Measurements from ENCODE around the gene ARMC6. TPM values are rescaled to one million over a fixed set of nuclear protein-coding genes. Genes with fewer than 3 reads are reported as not detected.

Gene ARMC6
- total RNA-seq, 1 experiment from 2014 or later: 48.6 TPM

- peak overlapping the region; percentile 77 for H3K4me3 ChIP-seq
- H3K27ac ChIP-seq: peak overlapping the region; percentile 48; the same call in 1 of the 2 replicates
- H3K9me3 ChIP-seq (replicated peaks): no peaks in the 10 kb centered on the region; the same call in 1 of the 2 replicates
- DNase-seq: peak; percentile 95 to 96
- peaks cover 24% of the 10 kb centered on the region for H3K36me3 ChIP-seq
- no peaks in the 10 kb centered on the region for H3K4me1 ChIP-seq
- H3K27me3 ChIP-seq: no peaks in the 10 kb centered on the region
Observed at GRCh38 chr19:19032420-19033175, 805 bp upstream of the ARMC6 start.

GRCh38 chr19:19033176-19033425, 302 bp upstream of the ARMC6 start:
- H3K36me3 ChIP-seq: peaks cover 24% of the 10 kb centered on the region
- peak overlapping the region; percentile 77 for H3K4me3 ChIP-seq
- H3K27me3 ChIP-seq: no peaks in the 10 kb centered on the region
- no peaks in the 10 kb centered on the region; the same call in 1 of the 2 replicates for H3K9me3 ChIP-seq (replicated peaks)
- DNase-seq: no peak
- H3K27ac ChIP-seq: peak overlapping the region; percentile 48; the same call in 1 of the 2 replicates
- no peaks in the 10 kb centered on the region for H3K4me1 ChIP-seq

- peak overlapping the region; percentile 75 for H3K27ac ChIP-seq
- peak overlapping the region; percentile 77 for H3K4me3 ChIP-seq
- H3K27me3 ChIP-seq: no peaks in the 10 kb centered on the region
- no peaks in the 10 kb centered on the region; the same call in 1 of the 2 replicates for H3K9me3 ChIP-seq (replicated peaks)
- no peaks in the 10 kb centered on the region for H3K4me1 ChIP-seq
- H3K36me3 ChIP-seq: peaks cover 29% of the 10 kb centered on the region
- DNase-seq: peak; percentile 76
Observed at GRCh38 chr19:19034204-19034624, 811 bp downstream of the ARMC6 start.

GRCh38 chr19:19039901-19040300, 6.5 kb downstream of the ARMC6 start:
- Histone ChIP-seq H3K4me1 (no peaks in the 10 kb centered on the region), H3K9me3 (replicated peaks) (no peaks in the 10 kb centered on the region; the same call in 1 of the 2 replicates), H3K27ac (no peak overlapping the region), H3K27me3 (no peaks in the 10 kb centered on the region), H3K36me3 (peaks cover 33% of the 10 kb centered on the region), H3K4me3 (no peak overlapping the region)
- no peak for DNase-seq

- Histone ChIP-seq H3K27me3 (no peaks in the 10 kb centered on the region), H3K36me3 (peaks cover 33% of the 10 kb centered on the region), H3K9me3 (replicated peaks) (no peaks in the 10 kb centered on the region; the same call in 1 of the 2 replicates), H3K27ac (no peak overlapping the region), H3K4me1 (no peaks in the 10 kb centered on the region), H3K4me3 (no peak overlapping the region)
- no peak for DNase-seq
Observed at GRCh38 chr19:19040417-19040816, 7.0 kb downstream of the ARMC6 start.

GRCh38 chr19:19042732-19043280, 9.4 kb downstream of the ARMC6 start:
- Histone ChIP-seq H3K36me3 (peaks cover 27% of the 10 kb centered on the region), H3K4me3 (no peak overlapping the region), H3K9me3 (replicated peaks) (no peaks in the 10 kb centered on the region; the same call in 1 of the 2 replicates), H3K27ac (no peak overlapping the region), H3K4me1 (no peaks in the 10 kb centered on the region), H3K27me3 (no peaks in the 10 kb centered on the region)
- DNase-seq: no peak

GRCh38 chr19:19043481-19043880, 10.1 kb downstream of the ARMC6 start:
- no peak overlapping the region for H3K4me3 ChIP-seq
- no peak for DNase-seq

GRCh38 chr19:19043881-19044280, 10.5 kb downstream of the ARMC6 start:
- H3K4me1 ChIP-seq: no peaks in the 10 kb centered on the region
- no peak overlapping the region for H3K4me3 ChIP-seq
- DNase-seq: no peak
- H3K27ac ChIP-seq: no peak overlapping the region
- H3K9me3 ChIP-seq (replicated peaks): no peaks in the 10 kb centered on the region
- peaks cover 17% of the 10 kb centered on the region; the same call in 1 of the 2 replicates for H3K36me3 ChIP-seq
- H3K27me3 ChIP-seq: no peaks in the 10 kb centered on the region

More at GRCh38 chr19:19043481-19043880, 10.1 kb downstream of the ARMC6 start:
- no peaks in the 10 kb centered on the region for H3K4me1 ChIP-seq
- H3K9me3 ChIP-seq (replicated peaks): no peaks in the 10 kb centered on the region
- no peak overlapping the region for H3K27ac ChIP-seq
- peaks cover 20% of the 10 kb centered on the region for H3K36me3 ChIP-seq
- no peaks in the 10 kb centered on the region for H3K27me3 ChIP-seq

GRCh38 chr19:19049406-19049805, 16.0 kb downstream of the ARMC6 start:
- Histone ChIP-seq H3K36me3 (peaks cover 28% of the 10 kb centered on the region), H3K9me3 (replicated peaks) (no peaks in the 10 kb centered on the region), H3K4me3 (no peak overlapping the region), H3K27me3 (no peaks in the 10 kb centered on the region), H3K27ac (no peak overlapping the region), H3K4me1 (no peaks in the 10 kb centered on the region)
- no peak for DNase-seq

GRCh38 chr19:19050104-19050503, 16.7 kb downstream of the ARMC6 start:
- DNase-seq: no peak
- H3K36me3 ChIP-seq: peaks cover 30% of the 10 kb centered on the region
- no peaks in the 10 kb centered on the region for H3K4me1 ChIP-seq
- no peak overlapping the region for H3K27ac ChIP-seq
- H3K27me3 ChIP-seq: no peaks in the 10 kb centered on the region
- H3K9me3 ChIP-seq (replicated peaks): no peaks in the 10 kb centered on the region
- no peak overlapping the region for H3K4me3 ChIP-seq

GRCh38 chr19:19050731-19051130, 17.3 kb downstream of the ARMC6 start:
- Histone ChIP-seq H3K27ac (no peak overlapping the region), H3K27me3 (no peaks in the 10 kb centered on the region), H3K9me3 (replicated peaks) (no peaks in the 10 kb centered on the region), H3K4me3 (no peak overlapping the region), H3K4me1 (no peaks in the 10 kb centered on the region), H3K36me3 (peaks cover 31% of the 10 kb centered on the region)
- no peak for DNase-seq

GRCh38 chr19:19051478-19052213, 18.2 kb downstream of the ARMC6 start:
- no peaks in the 10 kb centered on the region for H3K27me3 ChIP-seq
- H3K27ac ChIP-seq: no peak overlapping the region
- no peak for DNase-seq
- H3K4me3 ChIP-seq: no peak overlapping the region
- H3K36me3 ChIP-seq: peaks cover 32% of the 10 kb centered on the region
- H3K9me3 ChIP-seq (replicated peaks): no peaks in the 10 kb centered on the region
- H3K4me1 ChIP-seq: no peaks in the 10 kb centered on the region

- peaks cover 40% of the 10 kb centered on the region for H3K36me3 ChIP-seq
- no peak overlapping the region for H3K4me3 ChIP-seq
- no peaks in the 10 kb centered on the region for H3K27me3 ChIP-seq
- no peak for DNase-seq
- no peak overlapping the region for H3K27ac ChIP-seq
- no peaks in the 10 kb centered on the region for H3K9me3 ChIP-seq (replicated peaks)
- no peaks in the 10 kb centered on the region for H3K4me1 ChIP-seq
Observed at GRCh38 chr19:19052921-19053320, 19.5 kb downstream of the ARMC6 start.

- H3K27me3 ChIP-seq: no peaks in the 10 kb centered on the region
- DNase-seq: peak; percentile 63 to 81
- H3K27ac ChIP-seq: no peak overlapping the region
- no peaks in the 10 kb centered on the region for H3K4me1 ChIP-seq
- H3K4me3 ChIP-seq: no peak overlapping the region
- H3K9me3 ChIP-seq (replicated peaks): no peaks in the 10 kb centered on the region
- H3K36me3 ChIP-seq: peaks cover 40% of the 10 kb centered on the region
Observed at GRCh38 chr19:19053508-19054314, 20.3 kb downstream of the ARMC6 start.

Data from SJCRH30 (cell line).